Stomach (tissue), 9 donors: ENCODE measurements around the gene SLC22A2. TPM values are rescaled to one million over a fixed set of nuclear protein-coding genes. Genes with fewer than 3 reads are reported as not detected.

Experiments used
- DNase-seq, 2 donors: peaks; one replicate each; pipeline versions ENCODE4 v3.0.0 to v3.0.0-alpha.2; 2013 to 2019
- H3K27ac ChIP-seq, 5 donors: fragments of 200-600 bp in 4 of 5; sonication (generic) in 4 of 5; one replicate each; pipeline ENCODE4 v1.5.1; 2013 to 2019; ENCODE audit warnings: mild to moderate bottlenecking in 1 of 5, moderate library complexity in 1 of 5
- H3K27me3 ChIP-seq, 3 donors: fragments of 200-600 bp; sonication (generic); one replicate each; pipeline ENCODE4 v1.5.1; 2017 to 2019; ENCODE audit warnings: mixed run types in 1 of 3
- H3K36me3 ChIP-seq, 4 donors: fragments of 200-600 bp; sonication (generic); 1 replicate in 3 of 4; 2 replicates in 1 of 4; pipeline ENCODE4 v1.5.1; 2016 to 2019
- H3K4me1 ChIP-seq, 4 donors: fragments of 200-600 bp; sonication (generic); one replicate each; pipeline ENCODE4 v1.5.1; 2016 to 2019
- H3K4me3 ChIP-seq, 4 donors: fragments of 200-600 bp; sonication (generic) in 3 of 4; one replicate each; pipeline ENCODE4 v1.5.1; 2016 to 2019; ENCODE audit warnings: mild to moderate bottlenecking in 1 of 4
- H3K9me3 ChIP-seq, 4 donors: fragments of 200-600 bp; sonication (generic); one replicate each; pipeline ENCODE4 v1.5.1; 2016 to 2019
- CTCF ChIP-seq, 7 experiments: fragments of 450-650 bp in 4 of 7; fragments of 200-600 bp in 3 of 7; sonication (generic) in 3 of 7; IDR thresholded peaks; one replicate each; pipeline ENCODE4 v1.5.1; 2016 to 2019; ENCODE audit warnings: antibody characterized with exemption in 7 of 7, control low read depth in 2 of 7, mild to moderate bottlenecking in 1 of 7
- EP300 ChIP-seq: sonication (generic); formaldehyde crosslinking; IDR thresholded peaks from one replicate; pipeline ENCODE4 v1.6.1; 2017; ENCODE audit warnings: antibody characterized with exemption
- POLR2A ChIP-seq, 4 donors: fragments of 450-650 bp; IDR thresholded peaks; one replicate each; pipeline ENCODE4 v1.6.1; 2016; ENCODE audit warnings: antibody characterized with exemption in 4 of 4, control low read depth in 2 of 4, mild to moderate bottlenecking in 1 of 4, moderate library complexity in 1 of 4
- POLR2AphosphoS5 ChIP-seq, 3 donors: sonication (generic); formaldehyde crosslinking; IDR thresholded peaks; one replicate each; pipeline ENCODE4 v1.6.1; 2016; ENCODE audit warnings: antibody characterized with exemption in 3 of 3
- WGBS, 5 donors: extraction: QIAGEN DNeasy Blood & Tissue Kit in 3 of 5; methylation state at CpG; one replicate each; pipeline versions ENCODE4 v1.1.5 to v1.1.7; 2013 to 2018; 5-methylcytosine and 5-hydroxymethylcytosine counted together
- intact Hi-C: fragments of 100-400 bp; cut with DNase I; formaldehyde crosslinking; loops from one replicate; pipeline ENCODE4 v1.15.1; 2023; ENCODE audit warnings: low total_unique reads
- polyA plus RNA-seq, 3 donors: library from polyadenylated mRNA; stranded (reverse); fragments of 200-250 nt; gene quantifications; one replicate each; pipeline ENCODE4 v1.2.3, GENCODE V29; 2013
- total RNA-seq, 5 donors: library from RNA; depleted of rRNA; stranded (reverse); fragments of >200 nt; gene quantifications; one replicate each; pipeline versions ENCODE4 v1.1.0 to v1.2.3, GENCODE V29; 2014 to 2016
- donor health status: healthy with polysubstance abuse.
- donor health status: Bipolar disorder and iron deficiency.
- donor health status: healthy.

SLC22A2 gene
- total and polyA plus RNA-seq, 8 donors, result not detected

- Histone ChIP-seq H3K36me3 (no peaks in the 10 kb centered on the region), H3K4me3 (no peak overlapping the region), H3K27me3 (no peaks in the 10 kb centered on the region), H3K4me1 (no peaks in the 10 kb centered on the region), H3K27ac (no peak overlapping the region), H3K9me3 (peaks cover 0 to 4% (median 0%) of the 10 kb centered on the region in 4 donors)
- 80 to 86% (median 80%) methylated on average over 7 of the region's 7 CpGs for WGBS, 5 donors
- TF ChIP-seq EP300 (no peak), CTCF (IDR thresholded peaks at IDR 0.05) (no peak), POLR2A (IDR thresholded peaks at IDR 0.05) (no peak), POLR2AphosphoS5 (IDR thresholded peaks at IDR 0.05) (no peak)
- no peak for DNase-seq
- intact Hi-C loops, result no loop called here
Observed at GRCh38 chr6:160167604-160168399, 90.8 kb downstream of the SLC22A2 start.

Other genes starting within 250 kb of the SLC22A2 start
- gene SLC22A1, start 137.0 kb downstream of the SLC22A2 start, total RNA-seq, result 10 to 100 TPM in 1 of 5 donors, 1 to 10 TPM in 3, not detected in 1; 2.0 to 36.2 (median 2.7) TPM
- gene SLC22A1, start 137.0 kb downstream of the SLC22A2 start, polyA plus RNA-seq, result under 1 TPM in 2 of 3 donors, not detected in 1; 0.20 to 0.31 TPM
- 10 to 100 TPM in 2 of 5 donors, 1 to 10 TPM in 3; 3.2 to 29.3 (median 8.5) TPM for gene SLC22A3, start 89.6 kb upstream of the SLC22A2 start, total RNA-seq
- gene SLC22A3, start 89.6 kb upstream of the SLC22A2 start, polyA plus RNA-seq, result 1 to 10 TPM; 2.0 to 8.8 (median 2.4) TPM